KMS-11 (cell line): Measurements from ENCODE around the gene MAPRE3.

Source experiments
- H2AFZ ChIP-seq: fragments of 200-600 bp; sonication (generic); 2 replicates; pipeline ENCODE4 v1.6.1; 2016; ENCODE audit warnings: antibody characterized with exemption, mixed run types, low read depth
- H3K27ac ChIP-seq: fragments of 200-600 bp; sonication (generic); 2 replicates; pipeline ENCODE4 v1.6.1; 2016; ENCODE audit warnings: mild to moderate bottlenecking, mixed run types
- H3K27me3 ChIP-seq: fragments of 200-600 bp; sonication (generic); 2 replicates; pipeline ENCODE4 v1.6.1; 2017; ENCODE audit warnings: mild to moderate bottlenecking, low read depth, mixed run types, moderate library complexity; ENCODE audit not compliant: insufficient read depth
- H3K36me3 ChIP-seq: fragments of 200-600 bp; sonication (generic); 2 replicates; pipeline ENCODE4 v1.6.1; 2017; ENCODE audit warnings: mild to moderate bottlenecking, mixed run types; ENCODE audit not compliant: insufficient read depth
- H3K4me1 ChIP-seq: fragments of 200-600 bp; sonication (generic); 2 replicates; pipeline ENCODE4 v1.6.1; 2016; ENCODE audit warnings: mild to moderate bottlenecking, low read depth, mixed run types; ENCODE audit not compliant: poor library complexity, severe bottlenecking
- H3K4me2 ChIP-seq: fragments of 200-600 bp; sonication (generic); 2 replicates; pipeline ENCODE4 v1.7.0; 2016; ENCODE audit warnings: mild to moderate bottlenecking, mixed run types
- H3K4me3 ChIP-seq: fragments of 200-600 bp; sonication (generic); IDR thresholded peaks from 2 replicates; pipeline ENCODE4 v1.6.1; 2017; ENCODE audit warnings: low read depth, low read length, mixed read lengths; ENCODE audit not compliant: insufficient read depth
- H3K79me2 ChIP-seq: fragments of 200-600 bp; sonication (generic); 2 replicates; pipeline ENCODE4 v1.6.1; 2016; ENCODE audit warnings: low read depth, mixed run types; ENCODE audit not compliant: insufficient read depth
- H3K9ac ChIP-seq: fragments of 200-600 bp; sonication (generic); 2 replicates; pipeline ENCODE4 v1.6.1; 2016; ENCODE audit warnings: mild to moderate bottlenecking, mixed run types
- H4K20me1 ChIP-seq: fragments of 200-600 bp; sonication (generic); 2 replicates; pipeline ENCODE4 v1.6.1; 2016; ENCODE audit warnings: mild to moderate bottlenecking, mixed run types; ENCODE audit not compliant: insufficient read depth
- CTCF ChIP-seq: fragments of 200-600 bp; sonication (generic); conservative IDR thresholded peaks from 2 replicates; pipeline ENCODE4 v1.6.1; 2017; ENCODE audit warnings: low read depth, mild to moderate bottlenecking, antibody characterized with exemption, low read length, moderate library complexity, mixed read lengths

The MAPRE3 gene

DNA sequence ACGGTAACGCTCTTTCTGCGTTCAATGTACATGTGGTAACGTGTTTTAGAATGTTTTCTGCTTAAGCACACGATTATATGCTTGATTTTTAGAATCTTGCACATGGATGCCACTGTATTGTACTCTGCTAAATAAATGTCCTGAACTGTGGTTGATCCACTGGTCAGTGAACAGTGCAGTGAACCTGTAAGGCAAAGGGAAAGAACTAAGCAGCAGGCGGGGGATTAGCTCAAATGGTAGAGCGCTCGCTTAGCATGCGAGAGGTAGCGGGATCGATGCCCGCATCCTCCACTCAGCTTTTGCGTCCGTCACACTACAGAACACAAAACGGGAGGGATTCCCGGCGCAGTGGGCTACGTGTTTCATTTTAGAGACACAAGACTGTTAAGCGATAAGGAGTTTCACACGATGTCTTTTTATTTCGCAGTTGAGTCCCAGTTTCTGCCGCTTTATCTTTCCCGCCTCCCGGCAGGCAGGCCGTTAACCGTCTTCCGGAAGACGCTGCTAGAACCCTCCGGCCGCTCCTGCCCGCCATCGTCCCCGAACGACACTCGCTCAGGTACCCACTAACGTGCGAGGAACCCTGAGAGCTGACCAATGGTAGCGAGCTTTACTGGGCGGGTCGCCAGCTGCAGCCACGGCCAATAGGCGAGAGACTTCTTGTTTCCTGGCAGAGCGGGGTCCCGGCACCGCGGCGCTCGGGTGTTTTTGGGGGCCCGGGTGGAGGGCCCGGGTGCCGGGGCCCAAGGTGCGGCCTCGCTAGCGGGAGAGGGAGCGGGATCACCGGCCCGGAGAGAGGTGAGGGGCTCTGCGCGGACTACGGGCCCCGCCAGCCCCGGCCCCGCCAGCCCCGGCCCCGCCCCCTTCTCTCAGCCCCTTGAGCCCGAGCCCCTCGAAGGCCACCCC, 80.8 kb downstream of the MAPRE3 start, which contains the start of gene AGBL5:
Gene AGBL5, plus strand, starts transcription at position 673 of the 906 bp plus-strand sequence. CDS start 1,291 bp downstream, outside the sequence.
- Histone ChIP-seq H3K4me2 (peak within 1 kb of the TSS; percentile 96), H3K36me3 (no peaks in the 10 kb centered on the region), H3K9ac (peak within 1 kb of the TSS; percentile 35; the same call in 1 of the 2 replicates), H3K27ac (peak within 1 kb of the TSS; percentile 58), H2AFZ (peak within 1 kb of the TSS; percentile 80), H3K27me3 (no peaks in the 10 kb centered on the region), H4K20me1 (no peaks in the 10 kb centered on the region), H3K4me1 (peaks cover 6% of the 10 kb centered on the region), H3K4me3 (peak within 1 kb of the TSS; percentile 91), H3K79me2 (no peaks in the 10 kb centered on the region)
- TF ChIP-seq CTCF: no peak

DNA sequence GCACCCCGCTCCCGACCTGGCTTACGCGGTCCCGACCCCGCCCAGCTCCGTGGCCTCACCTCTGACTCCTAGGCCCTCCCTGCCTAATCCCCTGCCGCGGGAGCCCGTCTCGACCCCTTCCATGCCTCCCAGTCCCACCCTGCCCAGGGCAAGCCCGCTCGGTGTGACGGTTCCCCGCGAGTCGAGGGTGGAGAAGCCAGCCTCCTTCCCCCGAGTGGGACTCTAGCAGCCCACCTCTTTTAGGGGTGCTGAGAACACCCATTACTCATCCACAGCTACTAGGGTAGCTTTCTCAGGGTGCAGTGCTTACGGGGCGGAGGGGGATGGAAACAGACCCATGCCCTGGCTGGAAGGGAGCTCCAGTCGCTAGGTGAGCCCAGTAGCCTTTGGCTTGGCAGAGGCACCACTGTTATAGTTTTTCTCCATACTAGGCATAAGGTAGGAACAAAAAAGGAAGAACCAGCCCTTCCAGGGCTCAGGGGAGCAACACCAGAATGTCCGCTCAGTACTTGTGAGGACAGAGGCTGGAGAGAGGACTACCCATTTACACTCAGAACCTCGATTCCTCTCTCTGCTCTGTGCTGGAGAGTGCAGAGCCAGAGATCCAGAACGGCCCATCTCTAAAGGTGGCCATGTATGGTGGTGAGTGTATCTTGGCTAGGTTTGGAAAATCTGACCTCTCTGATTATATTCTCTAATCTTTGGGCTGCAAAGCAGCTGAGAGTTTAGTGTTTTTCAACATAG, 81.6 kb downstream of the MAPRE3 start:
- H4K20me1 ChIP-seq: no peaks in the 10 kb centered on the region
- no peaks in the 10 kb centered on the region for H3K79me2 ChIP-seq
- H3K4me2 ChIP-seq: peak overlapping the region; percentile 87
- peak overlapping the region; percentile 33; the same call in 1 of the 2 replicates for H3K9ac ChIP-seq
- no peaks in the 10 kb centered on the region for H3K36me3 ChIP-seq
- TF ChIP-seq CTCF: no peak
- H3K4me1 ChIP-seq: peaks cover 6% of the 10 kb centered on the region
- H2AFZ ChIP-seq: peak overlapping the region; percentile 80; the same call in 1 of the 2 replicates
- H3K27ac ChIP-seq: no peak overlapping the region
- no peaks in the 10 kb centered on the region for H3K27me3 ChIP-seq
- H3K4me3 ChIP-seq: peak overlapping the region; percentile 91

- no peaks in the 10 kb centered on the region for H3K36me3 ChIP-seq
- H3K4me2 ChIP-seq: no peak overlapping the region
- H3K27ac ChIP-seq: no peak overlapping the region
- H3K79me2 ChIP-seq: no peaks in the 10 kb centered on the region
- no peak overlapping the region for H3K4me3 ChIP-seq
- H3K9ac ChIP-seq: no peak overlapping the region
- peaks cover 6% of the 10 kb centered on the region for H3K4me1 ChIP-seq
- no peaks in the 10 kb centered on the region for H4K20me1 ChIP-seq
- no peaks in the 10 kb centered on the region for H3K27me3 ChIP-seq
- no peak for TF ChIP-seq CTCF
- H2AFZ ChIP-seq: no peak overlapping the region
These were observed 82.9 kb downstream of the MAPRE3 start for GRCh38 chr2:27053321-27053720.

- Histone ChIP-seq H3K27ac (no peak overlapping the region), H2AFZ (no peak overlapping the region), H3K36me3 (no peaks in the 10 kb centered on the region), H3K4me3 (no peak overlapping the region), H4K20me1 (no peaks in the 10 kb centered on the region), H3K27me3 (no peaks in the 10 kb centered on the region), H3K4me2 (no peak overlapping the region), H3K9ac (no peak overlapping the region), H3K79me2 (no peaks in the 10 kb centered on the region), H3K4me1 (peaks cover 6% of the 10 kb centered on the region)
- no peak for TF ChIP-seq CTCF
These were observed 83.3 kb downstream of the MAPRE3 start for GRCh38 chr2:27053776-27054175.
